Gastrocnemius medialis (tissue), 4 donors: Measurements from ENCODE around the gene C1QTNF1.

Experiments used
- CTCF ChIP-seq, 5 experiments: fragments of 450-650 bp in 3 of 5; fragments of 200-600 bp in 2 of 5; sonication (generic) in 2 of 5; IDR thresholded peaks in 4 of 5; conservative IDR thresholded peaks in 1 of 5; 1 replicate in 4 of 5; 2 replicates in 1 of 5; pipeline ENCODE4 v1.5.1; 2016 to 2019; ENCODE audit warnings: antibody characterized with exemption in 5 of 5, mild to moderate bottlenecking in 3 of 5, moderate library complexity in 3 of 5
- POLR2A ChIP-seq, 2 donors: fragments of 450-650 bp; IDR thresholded peaks; one replicate each; pipeline ENCODE4 v1.6.1; 2017; ENCODE audit warnings: antibody characterized with exemption in 2 of 2, mild to moderate bottlenecking in 2 of 2, moderate library complexity in 2 of 2

GRCh38 chr17:78993981-78994671 lies 29.8 kb upstream of the C1QTNF1 start:
- TF ChIP-seq CTCF (IDR thresholded peaks at IDR 0.05 in 4 of 5, conservative IDR thresholded peaks at IDR 0.05 in 1 of 5): no peak
- no peak for TF ChIP-seq POLR2A (IDR thresholded peaks at IDR 0.05)
